Measurements from ENCODE around the gene NAALADL2. TPM values are rescaled to one million over a fixed set of nuclear protein-coding genes. Genes with fewer than 3 reads are reported as not detected.

NAALADL2 gene
- total and polyA plus RNA-seq, 4 donors: 0.28 to 4.6 (median 3.1) TPM

GRCh38 chr3:175495331-175495730 lies 636.2 kb downstream of the NAALADL2 start:
- peaks cover 0 to 4% (median under 1%) of the 10 kb centered on the region in 4 donors for H3K4me1 ChIP-seq (ENCODE audit: control insufficient read depth in 4 of 4, insufficient read depth in 4 of 4, low read length in 3 of 4)
- no peak overlapping the region for H3K27ac ChIP-seq (ENCODE audit: low read depth in 1 of 2, low read length in 2 of 2)
- 76% methylated on average over 3 of the region's 3 CpGs for WGBS
- H3K36me3 ChIP-seq (ENCODE audit: control insufficient read depth in 4 of 4, insufficient read depth in 3 of 4, low read depth in 1 of 4, low read length in 3 of 4): no peaks in the 10 kb centered on the region
- no peak overlapping the region for H3K9ac ChIP-seq (ENCODE audit: low read depth in 1 of 2, low read length in 2 of 2)
- no peak for DNase-seq (ENCODE audit: low spot score)
- no peaks in the 10 kb centered on the region for H3K27me3 ChIP-seq (ENCODE audit: control insufficient read depth in 4 of 4, insufficient read depth in 4 of 4, low read length in 3 of 4)
- no peaks in the 10 kb centered on the region for H3K9me3 ChIP-seq (ENCODE audit: control insufficient read depth in 4 of 4, low read length in 3 of 4)
- TF ChIP-seq FOXA1 (IDR thresholded peaks at IDR 0.05): no peak
- no peak for TF ChIP-seq NR2F2 (IDR thresholded peaks at IDR 0.05)
- TF ChIP-seq, protein P1, sequence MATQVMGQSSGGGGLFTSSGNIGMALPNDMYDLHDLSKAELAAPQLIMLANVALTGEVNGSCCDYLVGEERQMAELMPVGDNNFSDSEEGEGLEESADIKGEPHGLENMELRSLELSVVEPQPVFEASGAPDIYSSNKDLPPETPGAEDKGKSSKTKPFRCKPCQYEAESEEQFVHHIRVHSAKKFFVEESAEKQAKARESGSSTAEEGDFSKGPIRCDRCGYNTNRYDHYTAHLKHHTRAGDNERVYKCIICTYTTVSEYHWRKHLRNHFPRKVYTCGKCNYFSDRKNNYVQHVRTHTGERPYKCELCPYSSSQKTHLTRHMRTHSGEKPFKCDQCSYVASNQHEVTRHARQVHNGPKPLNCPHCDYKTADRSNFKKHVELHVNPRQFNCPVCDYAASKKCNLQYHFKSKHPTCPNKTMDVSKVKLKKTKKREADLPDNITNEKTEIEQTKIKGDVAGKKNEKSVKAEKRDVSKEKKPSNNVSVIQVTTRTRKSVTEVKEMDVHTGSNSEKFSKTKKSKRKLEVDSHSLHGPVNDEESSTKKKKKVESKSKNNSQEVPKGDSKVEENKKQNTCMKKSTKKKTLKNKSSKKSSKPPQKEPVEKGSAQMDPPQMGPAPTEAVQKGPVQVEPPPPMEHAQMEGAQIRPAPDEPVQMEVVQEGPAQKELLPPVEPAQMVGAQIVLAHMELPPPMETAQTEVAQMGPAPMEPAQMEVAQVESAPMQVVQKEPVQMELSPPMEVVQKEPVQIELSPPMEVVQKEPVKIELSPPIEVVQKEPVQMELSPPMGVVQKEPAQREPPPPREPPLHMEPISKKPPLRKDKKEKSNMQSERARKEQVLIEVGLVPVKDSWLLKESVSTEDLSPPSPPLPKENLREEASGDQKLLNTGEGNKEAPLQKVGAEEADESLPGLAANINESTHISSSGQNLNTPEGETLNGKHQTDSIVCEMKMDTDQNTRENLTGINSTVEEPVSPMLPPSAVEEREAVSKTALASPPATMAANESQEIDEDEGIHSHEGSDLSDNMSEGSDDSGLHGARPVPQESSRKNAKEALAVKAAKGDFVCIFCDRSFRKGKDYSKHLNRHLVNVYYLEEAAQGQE (IDR thresholded peaks at IDR 0.05): no peak
- no peak for TF ChIP-seq CTCF (IDR thresholded peaks at IDR 0.05; ENCODE audit: low read depth, low read length, missing input control)
- TF ChIP-seq, protein P2, sequence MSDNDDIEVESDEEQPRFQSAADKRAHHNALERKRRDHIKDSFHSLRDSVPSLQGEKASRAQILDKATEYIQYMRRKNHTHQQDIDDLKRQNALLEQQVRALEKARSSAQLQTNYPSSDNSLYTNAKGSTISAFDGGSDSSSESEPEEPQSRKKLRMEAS (IDR thresholded peaks at IDR 0.05): no peak
- TF ChIP-seq HNF4G (IDR thresholded peaks at IDR 0.05): no peak
- no peak for TF ChIP-seq SP1 (IDR thresholded peaks at IDR 0.05)
- no peak for TF ChIP-seq RAD21 (IDR thresholded peaks at IDR 0.05)
- TF ChIP-seq HNF4A (conservative IDR thresholded peaks at IDR 0.05): no peak
- no peak for TF ChIP-seq FOXA2 (IDR thresholded peaks at IDR 0.05)
- no peak for TF ChIP-seq JUND (IDR thresholded peaks at IDR 0.05)
- TF ChIP-seq ZBTB33 (IDR thresholded peaks at IDR 0.05): no peak
- TF ChIP-seq RXRA (IDR thresholded peaks at IDR 0.05): no peak
- TF ChIP-seq, protein P3, sequence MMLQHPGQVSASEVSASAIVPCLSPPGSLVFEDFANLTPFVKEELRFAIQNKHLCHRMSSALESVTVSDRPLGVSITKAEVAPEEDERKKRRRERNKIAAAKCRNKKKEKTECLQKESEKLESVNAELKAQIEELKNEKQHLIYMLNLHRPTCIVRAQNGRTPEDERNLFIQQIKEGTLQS (IDR thresholded peaks at IDR 0.05): no peak
- no peak for TF ChIP-seq YY1 (IDR thresholded peaks at IDR 0.05)
- no peak overlapping the region for H3K4me3 ChIP-seq (ENCODE audit: low read depth in 1 of 3, low read length in 3 of 3)

- no peaks in the 10 kb centered on the region for H3K9me3 ChIP-seq (ENCODE audit: control insufficient read depth in 4 of 4, low read length in 3 of 4)
- TF ChIP-seq YY1 (IDR thresholded peaks at IDR 0.05): no peak
- TF ChIP-seq, protein P3 (IDR thresholded peaks at IDR 0.05): no peak
- H3K36me3 ChIP-seq (ENCODE audit: control insufficient read depth in 4 of 4, insufficient read depth in 3 of 4, low read depth in 1 of 4, low read length in 3 of 4): no peaks in the 10 kb centered on the region
- H3K27ac ChIP-seq (ENCODE audit: low read depth in 1 of 2, low read length in 2 of 2): no peak overlapping the region
- H3K4me1 ChIP-seq (ENCODE audit: control insufficient read depth in 4 of 4, insufficient read depth in 4 of 4, low read length in 3 of 4): peaks cover 0 to 2% (median 0%) of the 10 kb centered on the region in 4 donors
- no peak overlapping the region for H3K4me3 ChIP-seq (ENCODE audit: low read depth in 1 of 3, low read length in 3 of 3)
- DNase-seq (ENCODE audit: low spot score): no peak
- WGBS: 91% methylated on average over 3 of the region's 3 CpGs
- H3K27me3 ChIP-seq (ENCODE audit: control insufficient read depth in 4 of 4, insufficient read depth in 4 of 4, low read length in 3 of 4): no peaks in the 10 kb centered on the region
- no peak overlapping the region for H3K9ac ChIP-seq (ENCODE audit: low read depth in 1 of 2, low read length in 2 of 2)
Observed at GRCh38 chr3:175502155-175502554, 643.0 kb downstream of the NAALADL2 start.

Measured in liver (tissue), 9 donors.